ENCODE measurements around the gene TUBA1C. TPM values are rescaled to one million over a fixed set of nuclear protein-coding genes. Genes with fewer than 3 reads are reported as not detected.

Gene TUBA1C
- total and polyA plus RNA-seq, 10 of the 15 experiments (the other 5 are each of a cell fraction or from before 2014, with no cell fraction given): 285 to 1,003 (median 441) TPM

DNA sequence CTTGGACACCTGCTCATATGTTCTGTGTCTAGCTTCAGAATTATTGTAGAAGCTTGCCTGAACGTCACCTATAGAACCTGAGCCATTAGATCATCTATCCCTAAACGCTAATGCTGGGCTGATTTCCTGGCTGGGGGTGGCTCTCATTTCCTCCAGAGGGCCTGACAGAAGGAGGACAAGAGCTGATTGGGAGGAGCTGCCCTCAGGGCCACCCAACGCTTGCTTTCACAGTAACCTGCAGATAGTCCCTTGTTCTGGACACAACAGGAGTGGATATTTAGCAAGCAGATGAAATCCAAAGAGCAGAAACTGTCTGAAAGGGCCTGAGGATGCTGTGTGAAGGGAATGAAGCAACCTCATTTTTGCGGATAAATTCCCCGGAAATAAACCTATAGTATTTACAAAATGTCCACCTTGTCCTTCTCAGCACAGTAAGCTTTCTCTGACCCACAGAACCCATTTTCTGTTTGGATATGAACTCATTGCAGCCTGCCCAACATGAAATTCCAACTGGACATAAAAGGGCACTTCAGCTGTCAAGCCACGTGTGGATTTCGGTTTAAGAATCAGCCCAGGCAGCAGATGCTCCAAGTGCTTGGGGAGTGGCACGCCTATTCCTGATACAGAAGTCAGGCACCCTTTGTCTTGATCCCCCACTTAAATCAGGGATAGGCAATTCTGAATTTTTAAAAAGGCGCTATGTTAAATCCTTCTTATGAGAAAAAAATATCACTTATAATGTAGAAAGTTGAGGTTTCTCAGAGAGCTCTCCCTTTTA, 32.8 kb upstream of the TUBA1C start:
- Histone ChIP-seq H3K9ac (ENCODE audit: control insufficient read depth, insufficient read depth, low read length) (no peak overlapping the region), H4K20me1 (ENCODE audit: control insufficient read depth, insufficient read depth) (no peaks in the 10 kb centered on the region), H3K79me2 (ENCODE audit: control insufficient read depth, insufficient read depth, low read length) (no peaks in the 10 kb centered on the region), H3K27me3 (replicated peaks in 1 of 2; ENCODE audit: control insufficient read depth in 2 of 2, insufficient read depth in 2 of 2, low read length in 1 of 2) (no peaks in the 10 kb centered on the region), H3K36me3 (ENCODE audit: control insufficient read depth in 2 of 2, insufficient read depth in 2 of 2, low read length in 1 of 2) (no peaks in the 10 kb centered on the region), H3K27ac (ENCODE audit: control insufficient read depth, insufficient read depth) (no peak overlapping the region), H3K4me3 (no peak overlapping the region), H3K9me3 (replicated peaks; ENCODE audit: control insufficient read depth, insufficient read depth, low read length) (no peaks in the 10 kb centered on the region), H3K4me2 (ENCODE audit: control insufficient read depth, insufficient read depth) (no peak overlapping the region), H3K4me1 (ENCODE audit: control insufficient read depth, insufficient read depth, low read length) (peaks cover 3% of the 10 kb centered on the region; the same call in 1 of the 2 replicates), H2AFZ (ENCODE audit: control insufficient read depth, low read depth, low read length) (no peak overlapping the region)
- ChIA-PET POLR2A (interaction anchor here (0.6 kb wide), 1 partner anchor 52 kb away, joined by 3 read pairs; no protein-coding TSS in a partner anchor), RAD21 (ENCODE audit: unreplicated experiment) (no interaction called here), SMC1A (ENCODE audit: uncharacterized antibody, unreplicated experiment) (interaction anchor here (0.9 to 1.5 kb wide), 3 partner anchors 132 to 169 kb away, joined by 3 to 5 read pairs (median 3); no protein-coding TSS in a partner anchor), CTCF (interaction anchor here (0.5 to 3.8 kb wide), 9 partner anchors 10 to 168 kb away, joined by 3 to 14 read pairs (median 7); partner anchors contain the start of genes LMBR1L and SPATS2)
- BruUV-seq (replicated peaks): no TSS peak
- FAIRE-seq (no peak), DNase-seq (ENCODE audit: low read depth, low spot score) (no peak), ATAC-seq (no peak)
- in situ Hi-C loops (cut with MboI): loop anchor here (10.0 kb wide), 1 partner anchor 167 kb away; the partner anchor contains the start of genes KMT2D and RHEBL1
- TF ChIP-seq ZNF274 (IDR thresholded peaks at IDR 0.05; ENCODE audit: insufficient read depth, insufficient read length) (no peak), HDAC6 (IDR thresholded peaks at IDR 0.05; ENCODE audit: unreplicated experiment) (no peak), RB1 (IDR thresholded peaks at IDR 0.05; ENCODE audit: borderline replicate concordance) (no peak), ZNF384 (IDR thresholded peaks at IDR 0.05; ENCODE audit: borderline replicate concordance, low read depth, low read length) (no peak), ATF7 (IDR thresholded peaks at IDR 0.05; ENCODE audit: low read depth) (no peak)
- 83% methylated on average over 9 of the region's 9 CpGs for WGBS (ENCODE audit: insufficient coverage, insufficient replicate concordance, low lambda C conversion rate, missing lambda C conversion rate)
- intact Hi-C loops (cut with micrococcal nuclease; ENCODE audit: unreplicated experiment): no loop called here

Data from GM12878 (cell line).